ENCODE data around the gene KDM3B. TPM values are rescaled to one million over a fixed set of nuclear protein-coding genes. Genes with fewer than 3 reads are reported as not detected.

Gene KDM3B
- total and polyA plus RNA-seq, 9 of the 15 experiments (the other 6 are each of a cell fraction or from before 2014, with no cell fraction given): 13.8 to 62.8 (median 41.9) TPM

GRCh38 chr5:138369706-138370105 is 17.2 kb downstream of the KDM3B start:
- Histone ChIP-seq H3K4me2 (ENCODE audit: insufficient read depth, low read length) (no peak overlapping the region), H3K27ac (ENCODE audit: extremely low read depth, low read depth, low read length) (no peak overlapping the region; the same call in 2 of the 3 replicates), H3K36me3 (ENCODE audit: control insufficient read depth, insufficient read depth, low read length) (peaks cover 26% of the 10 kb centered on the region; the same call in 1 of the 3 replicates), H3K4me3 (no peak overlapping the region), H2AFZ (ENCODE audit: low read depth, low read length) (no peak overlapping the region), H3K9me1 (ENCODE audit: control insufficient read depth, insufficient read depth, low read length) (no peaks in the 10 kb centered on the region), H3K4me1 (replicated peaks in 1 of 2; ENCODE audit: control insufficient read depth in 2 of 2, insufficient read depth in 2 of 2, low read length in 2 of 2) (peaks cover 0 to 16% of the 10 kb centered on the region in 2 experiments), H3K27me3 (ENCODE audit: control insufficient read depth in 2 of 2, insufficient read depth in 2 of 2, low read length in 2 of 2) (no peaks in the 10 kb centered on the region), H4K20me1 (replicated peaks; ENCODE audit: control insufficient read depth, insufficient read depth, low read length) (peaks cover 7% of the 10 kb centered on the region), H3K9me3 (replicated peaks; ENCODE audit: control insufficient read depth, insufficient read depth, low read depth, low read length) (no peaks in the 10 kb centered on the region), H3K79me2 (ENCODE audit: control insufficient read depth, insufficient read depth, low read length) (peaks cover 78% of the 10 kb centered on the region), H3K9ac (ENCODE audit: insufficient read depth in 1 of 2, low read depth in 2 of 2, low read length in 2 of 2) (no peak overlapping the region)
- ATAC-seq (no peak), FAIRE-seq (no peak), DNase-seq (ENCODE audit: extremely low read depth in 1 of 4, low spot score in 3 of 4) (no peak)
- no peak for TF ChIP-seq SLC30A9 (CRISPR knock-in tag; IDR thresholded peaks at IDR 0.05)
- TF ChIP-seq GABPB1 (CRISPR knock-in tag; IDR thresholded peaks at IDR 0.05): no peak
- TF ChIP-seq THRAP3 (IDR thresholded peaks at IDR 0.05; ENCODE audit: borderline replicate concordance): no peak
- TF ChIP-seq, protein P1, sequence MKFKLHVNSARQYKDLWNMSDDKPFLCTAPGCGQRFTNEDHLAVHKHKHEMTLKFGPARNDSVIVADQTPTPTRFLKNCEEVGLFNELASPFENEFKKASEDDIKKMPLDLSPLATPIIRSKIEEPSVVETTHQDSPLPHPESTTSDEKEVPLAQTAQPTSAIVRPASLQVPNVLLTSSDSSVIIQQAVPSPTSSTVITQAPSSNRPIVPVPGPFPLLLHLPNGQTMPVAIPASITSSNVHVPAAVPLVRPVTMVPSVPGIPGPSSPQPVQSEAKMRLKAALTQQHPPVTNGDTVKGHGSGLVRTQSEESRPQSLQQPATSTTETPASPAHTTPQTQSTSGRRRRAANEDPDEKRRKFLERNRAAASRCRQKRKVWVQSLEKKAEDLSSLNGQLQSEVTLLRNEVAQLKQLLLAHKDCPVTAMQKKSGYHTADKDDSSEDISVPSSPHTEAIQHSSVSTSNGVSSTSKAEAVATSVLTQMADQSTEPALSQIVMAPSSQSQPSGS (CRISPR knock-in tag; IDR thresholded peaks at IDR 0.05): no peak
- TF ChIP-seq, protein P2, sequence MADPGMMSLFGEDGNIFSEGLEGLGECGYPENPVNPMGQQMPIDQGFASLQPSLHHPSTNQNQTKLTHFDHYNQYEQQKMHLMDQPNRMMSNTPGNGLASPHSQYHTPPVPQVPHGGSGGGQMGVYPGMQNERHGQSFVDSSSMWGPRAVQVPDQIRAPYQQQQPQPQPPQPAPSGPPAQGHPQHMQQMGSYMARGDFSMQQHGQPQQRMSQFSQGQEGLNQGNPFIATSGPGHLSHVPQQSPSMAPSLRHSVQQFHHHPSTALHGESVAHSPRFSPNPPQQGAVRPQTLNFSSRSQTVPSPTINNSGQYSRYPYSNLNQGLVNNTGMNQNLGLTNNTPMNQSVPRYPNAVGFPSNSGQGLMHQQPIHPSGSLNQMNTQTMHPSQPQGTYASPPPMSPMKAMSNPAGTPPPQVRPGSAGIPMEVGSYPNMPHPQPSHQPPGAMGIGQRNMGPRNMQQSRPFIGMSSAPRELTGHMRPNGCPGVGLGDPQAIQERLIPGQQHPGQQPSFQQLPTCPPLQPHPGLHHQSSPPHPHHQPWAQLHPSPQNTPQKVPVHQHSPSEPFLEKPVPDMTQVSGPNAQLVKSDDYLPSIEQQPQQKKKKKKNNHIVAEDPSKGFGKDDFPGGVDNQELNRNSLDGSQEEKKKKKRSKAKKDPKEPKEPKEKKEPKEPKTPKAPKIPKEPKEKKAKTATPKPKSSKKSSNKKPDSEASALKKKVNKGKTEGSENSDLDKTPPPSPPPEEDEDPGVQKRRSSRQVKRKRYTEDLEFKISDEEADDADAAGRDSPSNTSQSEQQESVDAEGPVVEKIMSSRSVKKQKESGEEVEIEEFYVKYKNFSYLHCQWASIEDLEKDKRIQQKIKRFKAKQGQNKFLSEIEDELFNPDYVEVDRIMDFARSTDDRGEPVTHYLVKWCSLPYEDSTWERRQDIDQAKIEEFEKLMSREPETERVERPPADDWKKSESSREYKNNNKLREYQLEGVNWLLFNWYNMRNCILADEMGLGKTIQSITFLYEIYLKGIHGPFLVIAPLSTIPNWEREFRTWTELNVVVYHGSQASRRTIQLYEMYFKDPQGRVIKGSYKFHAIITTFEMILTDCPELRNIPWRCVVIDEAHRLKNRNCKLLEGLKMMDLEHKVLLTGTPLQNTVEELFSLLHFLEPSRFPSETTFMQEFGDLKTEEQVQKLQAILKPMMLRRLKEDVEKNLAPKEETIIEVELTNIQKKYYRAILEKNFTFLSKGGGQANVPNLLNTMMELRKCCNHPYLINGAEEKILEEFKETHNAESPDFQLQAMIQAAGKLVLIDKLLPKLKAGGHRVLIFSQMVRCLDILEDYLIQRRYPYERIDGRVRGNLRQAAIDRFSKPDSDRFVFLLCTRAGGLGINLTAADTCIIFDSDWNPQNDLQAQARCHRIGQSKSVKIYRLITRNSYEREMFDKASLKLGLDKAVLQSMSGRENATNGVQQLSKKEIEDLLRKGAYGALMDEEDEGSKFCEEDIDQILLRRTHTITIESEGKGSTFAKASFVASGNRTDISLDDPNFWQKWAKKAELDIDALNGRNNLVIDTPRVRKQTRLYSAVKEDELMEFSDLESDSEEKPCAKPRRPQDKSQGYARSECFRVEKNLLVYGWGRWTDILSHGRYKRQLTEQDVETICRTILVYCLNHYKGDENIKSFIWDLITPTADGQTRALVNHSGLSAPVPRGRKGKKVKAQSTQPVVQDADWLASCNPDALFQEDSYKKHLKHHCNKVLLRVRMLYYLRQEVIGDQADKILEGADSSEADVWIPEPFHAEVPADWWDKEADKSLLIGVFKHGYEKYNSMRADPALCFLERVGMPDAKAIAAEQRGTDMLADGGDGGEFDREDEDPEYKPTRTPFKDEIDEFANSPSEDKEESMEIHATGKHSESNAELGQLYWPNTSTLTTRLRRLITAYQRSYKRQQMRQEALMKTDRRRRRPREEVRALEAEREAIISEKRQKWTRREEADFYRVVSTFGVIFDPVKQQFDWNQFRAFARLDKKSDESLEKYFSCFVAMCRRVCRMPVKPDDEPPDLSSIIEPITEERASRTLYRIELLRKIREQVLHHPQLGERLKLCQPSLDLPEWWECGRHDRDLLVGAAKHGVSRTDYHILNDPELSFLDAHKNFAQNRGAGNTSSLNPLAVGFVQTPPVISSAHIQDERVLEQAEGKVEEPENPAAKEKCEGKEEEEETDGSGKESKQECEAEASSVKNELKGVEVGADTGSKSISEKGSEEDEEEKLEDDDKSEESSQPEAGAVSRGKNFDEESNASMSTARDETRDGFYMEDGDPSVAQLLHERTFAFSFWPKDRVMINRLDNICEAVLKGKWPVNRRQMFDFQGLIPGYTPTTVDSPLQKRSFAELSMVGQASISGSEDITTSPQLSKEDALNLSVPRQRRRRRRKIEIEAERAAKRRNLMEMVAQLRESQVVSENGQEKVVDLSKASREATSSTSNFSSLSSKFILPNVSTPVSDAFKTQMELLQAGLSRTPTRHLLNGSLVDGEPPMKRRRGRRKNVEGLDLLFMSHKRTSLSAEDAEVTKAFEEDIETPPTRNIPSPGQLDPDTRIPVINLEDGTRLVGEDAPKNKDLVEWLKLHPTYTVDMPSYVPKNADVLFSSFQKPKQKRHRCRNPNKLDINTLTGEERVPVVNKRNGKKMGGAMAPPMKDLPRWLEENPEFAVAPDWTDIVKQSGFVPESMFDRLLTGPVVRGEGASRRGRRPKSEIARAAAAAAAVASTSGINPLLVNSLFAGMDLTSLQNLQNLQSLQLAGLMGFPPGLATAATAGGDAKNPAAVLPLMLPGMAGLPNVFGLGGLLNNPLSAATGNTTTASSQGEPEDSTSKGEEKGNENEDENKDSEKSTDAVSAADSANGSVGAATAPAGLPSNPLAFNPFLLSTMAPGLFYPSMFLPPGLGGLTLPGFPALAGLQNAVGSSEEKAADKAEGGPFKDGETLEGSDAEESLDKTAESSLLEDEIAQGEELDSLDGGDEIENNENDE (IDR thresholded peaks at IDR 0.05; ENCODE audit: low read depth, low read length): no peak
- no peak for TF ChIP-seq CREBBP (IDR thresholded peaks at IDR 0.05; ENCODE audit: low read depth, low read length)
- no peak for TF ChIP-seq ZNF589 (CRISPR knock-in tag; IDR thresholded peaks at IDR 0.05; ENCODE audit: low read depth)
- no peak for TF ChIP-seq NCOA2 (IDR thresholded peaks at IDR 0.05; ENCODE audit: partially characterized antibody in 2 of 2)
- no peak for TF ChIP-seq PCBP1 (IDR thresholded peaks at IDR 0.05; ENCODE audit: low read depth, low read length, poor library complexity, severe bottlenecking)
- TF ChIP-seq MAX (CRISPR knock-in tag; IDR thresholded peaks at IDR 0.05): no peak
- BruUV-seq (replicated peaks): no TSS peak
- in situ Hi-C loops (cut with MboI) (no loop called here), intact Hi-C loops (cut with micrococcal nuclease) (no loop called here)
- CTCF ChIA-PET (ENCODE audit: low intra/inter-chr PET ratio): interaction anchor here (0.9 kb wide), 1 partner anchor 10 kb away, joined by 3 read pairs; no protein-coding TSS in a partner anchor
- POLR2A ChIA-PET: interaction anchor here (0.7 to 2.7 kb wide), 3 partner anchors 12 to 18 kb away, joined by 3 to 22 read pairs (median 5); partner anchors contain the start of gene KDM3B
- whole genome bisulfite sequencing (ENCODE audit: insufficient coverage, low coverage, missing lambda C conversion rate): 69% methylated on average over 2 of the region's 2 CpGs
